Hippocampal formation (tissue), 2 donors: ENCODE data around the gene FFAR2.

Source experiments
- DNase-seq, 2 donors: peaks; one replicate each; lab custom pipeline; 2025; lab: John Stamatoyannopoulos, UW

The FFAR2 gene

GRCh38 chr19:35487656-35488182 lies 39.7 kb downstream of the FFAR2 start:
- no peak for DNase-seq

- no peak for DNase-seq
These were observed 40.6 kb downstream of the FFAR2 start for GRCh38 chr19:35488677-35489076.

- DNase-seq: no peak
These were observed 42.3 kb downstream of the FFAR2 start, which contains the start of gene KRTDAP for GRCh38 chr19:35490364-35490763. KRTDAP (minus strand) TSS chr19:35490464; CDS start chr19:35490442, 22 bp downstream.

DNA sequence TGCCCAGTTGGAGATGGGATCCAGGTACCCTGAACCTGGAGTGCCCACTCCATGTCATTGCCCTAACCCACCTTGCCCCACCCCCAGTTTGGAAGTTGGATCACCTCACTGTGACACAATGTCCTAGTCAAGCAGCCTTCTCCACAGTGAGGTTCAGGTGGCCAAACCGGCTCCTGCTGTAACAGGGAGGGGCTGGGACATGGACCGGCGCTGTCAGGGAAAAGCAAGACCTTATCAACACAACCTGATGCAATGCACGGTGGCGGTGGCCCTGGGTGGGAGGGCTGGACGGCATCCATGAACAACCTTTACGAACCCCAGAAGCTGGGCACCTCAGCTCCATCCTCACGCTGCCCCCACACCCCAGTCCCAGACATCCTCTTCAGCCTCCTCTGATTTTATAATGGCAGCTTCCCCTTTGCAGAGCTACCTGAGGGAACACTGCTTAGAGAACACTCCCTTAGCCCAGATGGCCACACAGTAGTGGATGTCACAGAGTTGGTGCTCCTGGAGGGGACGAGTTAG lies 43.8 kb downstream of the FFAR2 start:
- no peak for DNase-seq

GRCh38 chr19:35493971-35494370 lies 45.9 kb downstream of the FFAR2 start:
- DNase-seq: no peak

- DNase-seq: peak; percentile 41 to 50
These were observed 47.3 kb downstream of the FFAR2 start for GRCh38 chr19:35495107-35496064.

DNA sequence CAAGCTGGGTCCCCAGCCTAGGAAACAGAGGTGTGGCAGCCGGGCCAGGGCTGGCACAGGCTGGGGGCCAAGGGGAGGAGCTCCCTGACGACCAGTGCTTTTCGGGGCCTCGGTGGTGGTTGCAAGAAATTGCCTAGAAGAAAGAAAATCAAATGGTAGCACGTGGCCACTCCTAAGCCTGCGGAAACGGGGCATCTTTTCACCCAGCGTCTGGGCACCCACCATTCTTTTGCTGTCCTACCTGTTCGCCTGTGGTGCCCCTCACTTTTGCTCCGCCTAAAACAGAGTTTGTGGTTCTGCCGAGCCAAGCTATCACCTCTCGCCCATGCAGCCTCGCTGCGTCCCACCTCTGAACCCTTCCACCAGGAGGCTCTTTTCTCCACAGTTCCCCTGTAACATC lies 49.3 kb downstream of the FFAR2 start:
- DNase-seq: no peak

- no peak for DNase-seq
These were observed 50.2 kb downstream of the FFAR2 start for GRCh38 chr19:35498220-35498619.

DNA sequence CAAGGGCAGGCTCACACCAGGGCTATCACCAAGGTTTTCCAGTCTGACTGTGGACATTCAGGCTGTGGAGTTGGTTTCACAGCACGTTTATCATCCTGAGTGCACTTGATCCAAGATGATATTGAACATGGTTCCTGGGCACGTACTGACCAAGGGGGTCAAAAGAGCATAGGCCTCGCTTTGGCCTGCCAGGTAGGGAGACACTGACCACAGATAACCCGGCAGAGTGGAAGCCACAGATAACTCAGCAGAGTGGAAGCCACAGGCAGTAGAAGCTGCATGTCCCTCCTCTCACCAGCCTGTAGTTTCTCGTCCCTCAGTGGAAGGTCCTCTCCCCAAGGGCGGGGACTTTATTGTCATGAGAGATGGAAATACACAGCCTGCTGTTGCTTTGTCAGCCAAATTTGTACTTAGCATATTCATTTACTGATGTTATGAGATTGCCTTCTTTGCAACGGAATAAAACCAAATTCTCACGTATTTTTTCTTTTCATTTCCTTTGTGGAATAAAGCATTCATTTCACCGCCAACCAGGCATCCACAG lies 51.0 kb downstream of the FFAR2 start:
- no peak for DNase-seq

DNA sequence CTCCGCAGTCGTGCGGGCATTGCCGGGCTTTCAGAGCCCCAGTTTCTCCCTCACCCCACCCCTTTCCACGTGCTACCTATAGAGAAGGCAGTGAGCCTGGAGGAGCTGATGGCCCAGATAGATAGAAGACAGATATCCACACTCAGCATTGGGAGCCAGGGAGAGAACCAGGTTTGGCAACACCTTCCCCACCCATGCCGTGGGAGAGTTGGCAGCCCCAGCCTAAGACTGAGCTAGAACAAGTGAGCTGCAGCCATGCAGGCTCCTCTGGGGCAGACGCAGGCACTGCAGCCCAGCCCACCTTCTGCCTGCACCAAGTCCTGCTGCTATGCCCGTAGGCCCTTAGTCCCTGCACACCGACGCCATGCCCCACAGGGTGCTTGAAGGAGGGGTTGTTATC lies 52.6 kb downstream of the FFAR2 start:
- DNase-seq: no peak
